ENCODE data around the gene SLC24A3.

The SLC24A3 gene

GRCh38 chr20:19618711-19619110, 406.3 kb downstream of the SLC24A3 start:
- H3K4me3 ChIP-seq (ENCODE audit: low read length): no peak overlapping the region
- DNase-seq (ENCODE audit: low read depth): no peak
- no peak for TF ChIP-seq CTCF (conservative IDR thresholded peaks at IDR 0.05; ENCODE audit: low read length)

DNA sequence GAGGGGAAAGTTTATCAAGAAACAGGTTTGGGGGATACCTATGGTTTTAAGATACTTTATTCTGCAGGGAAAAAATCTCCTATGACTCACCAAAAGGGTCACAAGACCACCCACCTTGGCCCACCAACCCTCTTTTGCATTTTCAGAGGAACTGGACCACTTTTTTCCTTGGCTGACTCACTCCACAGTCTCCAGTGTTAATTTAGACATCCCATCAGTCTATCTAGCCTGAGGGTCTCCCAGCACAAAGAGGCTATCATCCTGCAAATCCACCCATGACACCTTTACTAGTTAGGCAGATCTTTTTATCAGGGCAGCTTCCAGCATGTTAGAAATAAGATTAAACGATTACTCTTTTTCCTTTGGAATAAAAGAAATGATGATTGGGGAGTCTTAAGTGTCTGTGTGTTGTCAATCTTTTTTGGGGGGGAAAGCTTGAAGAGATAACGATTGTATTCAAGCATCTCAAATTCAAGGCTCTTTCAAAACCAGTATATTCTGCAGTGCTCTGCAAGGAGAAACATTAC, 407.5 kb downstream of the SLC24A3 start:
- H3K4me3 ChIP-seq (ENCODE audit: low read length): no peak overlapping the region
- TF ChIP-seq CTCF (conservative IDR thresholded peaks at IDR 0.05; ENCODE audit: low read length): no peak
- no peak for DNase-seq (ENCODE audit: low read depth)

GRCh38 chr20:19620446-19620845, 408.0 kb downstream of the SLC24A3 start:
- no peak overlapping the region for H3K4me3 ChIP-seq (ENCODE audit: low read length)
- TF ChIP-seq CTCF (conservative IDR thresholded peaks at IDR 0.05; ENCODE audit: low read length): no peak
- no peak for DNase-seq (ENCODE audit: low read depth)

GRCh38 chr20:19621072-19621471, 408.6 kb downstream of the SLC24A3 start:
- DNase-seq (ENCODE audit: low read depth): no peak
- no peak for TF ChIP-seq CTCF (conservative IDR thresholded peaks at IDR 0.05; ENCODE audit: low read length)
- H3K4me3 ChIP-seq (ENCODE audit: low read length): no peak overlapping the region

GRCh38 chr20:19624221-19624965, 412.0 kb downstream of the SLC24A3 start:
- DNase-seq (ENCODE audit: low read depth): no peak
- no peak for TF ChIP-seq CTCF (conservative IDR thresholded peaks at IDR 0.05; ENCODE audit: low read length)
- no peak overlapping the region for H3K4me3 ChIP-seq (ENCODE audit: low read length)

DNA sequence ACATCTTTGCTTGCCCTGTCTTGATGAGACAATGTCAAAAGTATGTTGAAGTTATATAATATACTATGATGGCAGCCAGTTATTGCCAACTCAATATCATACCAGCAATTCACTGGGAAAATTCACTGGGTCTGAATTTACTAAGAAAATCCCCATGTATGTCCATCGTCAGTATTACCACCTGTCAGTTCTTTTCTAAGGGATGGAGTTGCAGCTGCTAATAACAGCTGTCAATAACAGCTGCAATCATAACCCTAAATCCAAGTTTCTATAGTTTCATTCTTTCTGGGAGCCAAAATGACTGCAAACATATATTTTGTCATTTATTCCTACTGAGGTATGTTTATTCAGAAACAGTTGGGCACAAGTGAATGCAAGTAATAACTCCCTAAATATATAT, 413.0 kb downstream of the SLC24A3 start:
- no peak for DNase-seq (ENCODE audit: low read depth)
- H3K4me3 ChIP-seq (ENCODE audit: low read length): no peak overlapping the region
- no peak for TF ChIP-seq CTCF (conservative IDR thresholded peaks at IDR 0.05; ENCODE audit: low read length)

DNA sequence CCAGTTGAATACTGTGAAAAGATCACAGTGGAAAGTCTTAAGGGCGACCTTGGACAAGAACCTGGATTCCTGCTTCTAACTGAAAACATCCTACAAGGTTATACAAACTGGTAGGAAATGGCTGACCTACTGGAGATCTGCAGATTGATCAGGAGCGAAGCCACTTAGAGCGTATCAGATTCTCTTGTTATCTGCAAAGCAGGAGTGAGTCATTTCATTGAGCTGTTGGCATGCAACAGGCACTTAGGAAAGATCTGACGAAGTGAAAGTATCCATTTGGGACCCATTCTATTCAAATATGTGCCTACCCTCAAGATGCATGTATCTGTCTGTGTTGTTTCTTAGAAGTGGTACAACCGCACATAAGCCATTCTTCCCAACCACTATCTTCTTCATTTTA, 414.5 kb downstream of the SLC24A3 start:
- DNase-seq (ENCODE audit: low read depth): no peak
- H3K4me3 ChIP-seq (ENCODE audit: low read length): no peak overlapping the region
- no peak for TF ChIP-seq CTCF (conservative IDR thresholded peaks at IDR 0.05; ENCODE audit: low read length)

Measured in AG10803 (cell line).